DOHH2 (cell line): Measurements from ENCODE around the gene ZNF319.

Experiments used
- H3F3A ChIP-seq: fragments of 200-600 bp; sonication (generic), shearing (Covaris generic); 2 replicates; pipeline ENCODE4 v1.6.0; 2016; ENCODE audit warnings: antibody characterized with exemption, mild to moderate bottlenecking; ENCODE audit not compliant: control insufficient read depth, insufficient read depth
- H3K27ac ChIP-seq: fragments of 200-600 bp; sonication (generic); 2 replicates; pipeline ENCODE4 v1.5.1; 2014; ENCODE audit warnings: low read depth, mild to moderate bottlenecking, low read length, moderate library complexity
- H3K27me3 ChIP-seq: fragments of 200-600 bp; sonication (generic); 2 replicates; pipeline ENCODE4 v1.6.1; 2014; ENCODE audit warnings: mild to moderate bottlenecking, low read length, mixed read lengths; ENCODE audit not compliant: control insufficient read depth
- H3K36me3 ChIP-seq: fragments of 200-600 bp; sonication (generic); 2 replicates; pipeline ENCODE4 v1.6.1; 2014; ENCODE audit warnings: mild to moderate bottlenecking, low read length, moderate library complexity, mixed read lengths; ENCODE audit not compliant: control insufficient read depth
- H3K4me1 ChIP-seq: fragments of 200-600 bp; sonication (generic); 2 replicates; pipeline ENCODE4 v1.6.1; 2014; ENCODE audit warnings: mild to moderate bottlenecking, low read length, mixed read lengths; ENCODE audit not compliant: control insufficient read depth
- H3K4me2 ChIP-seq: fragments of 200-600 bp; sonication (generic); 2 replicates; pipeline ENCODE4 v1.6.0; 2014; ENCODE audit warnings: mild to moderate bottlenecking, low read length, moderate library complexity
- H3K4me3 ChIP-seq: fragments of 200-600 bp; sonication (generic); 2 replicates; pipeline ENCODE4 v1.5.1; 2014; ENCODE audit warnings: mild to moderate bottlenecking, low read length, mixed read lengths
- H3K79me2 ChIP-seq: fragments of 200-600 bp; sonication (generic); 2 replicates; pipeline ENCODE4 v1.6.1; 2014; ENCODE audit warnings: mild to moderate bottlenecking, low read length, mixed read lengths; ENCODE audit not compliant: control insufficient read depth
- H3K9me2 ChIP-seq: fragments of 200-600 bp; sonication (generic); replicated peaks from 2 replicates; pipeline ENCODE4 v1.6.1; 2014; ENCODE audit warnings: mild to moderate bottlenecking, low read length, mixed read lengths; ENCODE audit not compliant: control insufficient read depth
- H3K9me3 ChIP-seq: fragments of 200-600 bp; sonication (generic); 2 replicates; pipeline ENCODE4 v1.6.1; 2014; ENCODE audit warnings: antibody characterized with exemption, low read length, mixed read lengths; ENCODE audit not compliant: control insufficient read depth, insufficient read depth
- H4K20me1 ChIP-seq: fragments of 200-600 bp; sonication (generic); 2 replicates; pipeline ENCODE4 v1.6.0; 2014; ENCODE audit warnings: low read depth, mild to moderate bottlenecking, antibody characterized with exemption, low read length, moderate library complexity; ENCODE audit not compliant: control insufficient read depth, insufficient read depth
- CTCF ChIP-seq: fragments of 200-600 bp; sonication (generic); IDR thresholded peaks from one replicate; pipeline ENCODE4 v1.5.1; 2014; ENCODE audit warnings: antibody characterized with exemption, mild to moderate bottlenecking, low read depth, low read length; ENCODE audit not compliant: poor library complexity, severe bottlenecking
- EZH2phosphoT487 ChIP-seq: fragments of 200-600 bp; sonication (generic); IDR thresholded peaks from 2 replicates; pipeline ENCODE4 v1.6.1; 2017; ENCODE audit warnings: borderline replicate concordance, mild to moderate bottlenecking, antibody characterized with exemption, low read length, moderate library complexity, mixed read lengths

Gene ZNF319

GRCh38 chr16:58001781-58002415 is 1.4 kb upstream of the ZNF319 start:
- Histone ChIP-seq H3K27me3 (no peaks in the 10 kb centered on the region), H3K9me2 (no peaks in the 10 kb centered on the region), H3K4me3 (peak overlapping the region; percentile 77), H3K79me2 (peaks cover 22% of the 10 kb centered on the region), H3K9me3 (no peaks in the 10 kb centered on the region; the same call in 1 of the 2 replicates), H3K27ac (no peak overlapping the region), H3K4me2 (peak overlapping the region; percentile 99), H3K36me3 (peaks cover 45% of the 10 kb centered on the region), H4K20me1 (peaks cover 6% of the 10 kb centered on the region; the same call in 1 of the 2 replicates), H3F3A (peaks cover 7% of the 10 kb centered on the region; the same call in 1 of the 2 replicates), H3K4me1 (peaks cover 25% of the 10 kb centered on the region)
- TF ChIP-seq CTCF (no peak), EZH2phosphoT487 (no peak)

- Histone ChIP-seq H3F3A (peaks cover 7% of the 10 kb centered on the region; the same call in 1 of the 2 replicates), H3K4me3 (peak within 1 kb of the TSS; percentile 77), H3K27me3 (no peaks in the 10 kb centered on the region), H3K4me2 (peak within 1 kb of the TSS; percentile 99), H3K9me3 (no peaks in the 10 kb centered on the region), H4K20me1 (peaks cover 6% of the 10 kb centered on the region; the same call in 1 of the 2 replicates), H3K36me3 (peaks cover 47% of the 10 kb centered on the region), H3K4me1 (peaks cover 25% of the 10 kb centered on the region), H3K27ac (peak within 1 kb of the TSS; percentile 69), H3K79me2 (peaks cover 22% of the 10 kb centered on the region), H3K9me2 (no peaks in the 10 kb centered on the region)
- TF ChIP-seq EZH2phosphoT487 (no peak), CTCF (peak; percentile 53)
Measured at GRCh38 chr16:58000706-58001676, 519 bp upstream of the ZNF319 start, which contains the start of gene USB1. Gene USB1 (plus strand): TSS chr16:58001407. CDS start chr16:58001484, 77 bp downstream.

GRCh38 chr16:57999366-57999970 is 1.0 kb downstream of the ZNF319 start:
- Histone ChIP-seq H4K20me1 (peaks cover 6% of the 10 kb centered on the region; the same call in 1 of the 2 replicates), H3K4me1 (peaks cover 25% of the 10 kb centered on the region), H3K36me3 (peaks cover 50% of the 10 kb centered on the region), H3K9me3 (no peaks in the 10 kb centered on the region), H3K4me2 (peak overlapping the region; percentile 93), H3F3A (peaks cover 7% of the 10 kb centered on the region; the same call in 1 of the 2 replicates), H3K9me2 (no peaks in the 10 kb centered on the region), H3K4me3 (peak overlapping the region; percentile 77), H3K79me2 (peaks cover 22% of the 10 kb centered on the region), H3K27ac (peak overlapping the region; percentile 54), H3K27me3 (no peaks in the 10 kb centered on the region)
- TF ChIP-seq EZH2phosphoT487 (no peak), CTCF (peak; percentile 23)
